NCI-H510A (cell line): Measurements from ENCODE around the gene DNAJC5G.
"Not testable (repeated sequence)": the region's sequence is repeated elsewhere in the genome, so short reads cannot be mapped to it uniquely, and the experiment has no call there.

Experiments
- DNase-seq: peaks from one replicate; lab custom pipeline; 2025; lab: John Stamatoyannopoulos, UW

The DNAJC5G gene

GRCh38 chr2:27281855-27282559 lies 6.8 kb downstream of the DNAJC5G start, which contains the start of gene TRIM54:
Gene TRIM54, plus strand, starts transcription at chr2:27282429. Its CDS starts 303 bp downstream, at chr2:27282732.
- no peak for DNase-seq

DNA sequence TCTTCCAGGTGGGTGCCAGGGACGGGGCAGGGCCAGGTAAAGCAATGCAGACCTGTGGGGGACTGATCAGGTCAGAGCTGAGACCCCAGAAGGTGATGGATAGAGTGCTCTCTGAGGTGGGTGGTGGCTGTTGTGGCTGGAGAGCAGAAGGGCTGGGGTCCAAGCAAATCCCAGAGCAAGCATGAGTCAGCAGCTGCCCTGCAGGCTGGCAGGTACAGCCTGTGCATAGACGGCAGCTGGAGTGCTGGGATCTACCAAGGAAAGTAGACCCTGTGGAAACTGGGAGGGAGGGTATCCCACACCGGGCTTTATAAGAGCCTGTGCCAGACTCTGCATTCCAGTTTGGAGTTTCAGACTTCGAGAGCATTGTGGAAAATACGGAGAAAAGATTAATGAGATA lies 7.7 kb downstream of the DNAJC5G start:
- DNase-seq, result no peak

GRCh38 chr2:27284996-27285395 lies 9.8 kb downstream of the DNAJC5G start:
- DNase-seq, result no peak

- no peak for DNase-seq
These were observed 10.2 kb downstream of the DNAJC5G start for GRCh38 chr2:27285481-27285880.

DNA sequence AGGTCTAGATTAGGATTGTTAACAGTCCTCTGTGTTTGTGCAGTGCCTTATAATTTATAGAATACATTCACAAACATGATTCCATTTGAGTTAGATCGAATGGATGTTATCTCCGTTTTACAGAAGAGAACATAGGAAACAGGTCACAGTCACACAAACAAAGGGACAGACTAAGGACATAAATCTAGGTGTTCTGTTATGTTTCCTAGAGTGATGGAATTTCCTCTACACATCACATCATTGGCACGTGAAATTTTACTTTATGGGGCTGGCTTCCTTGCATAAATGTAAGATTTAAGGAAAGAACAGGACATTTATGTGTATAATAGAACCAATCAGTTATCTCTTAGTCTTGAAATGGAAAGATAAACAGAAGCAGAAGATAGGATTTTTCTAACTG lies 13.4 kb downstream of the DNAJC5G start:
- no peak for DNase-seq

DNA sequence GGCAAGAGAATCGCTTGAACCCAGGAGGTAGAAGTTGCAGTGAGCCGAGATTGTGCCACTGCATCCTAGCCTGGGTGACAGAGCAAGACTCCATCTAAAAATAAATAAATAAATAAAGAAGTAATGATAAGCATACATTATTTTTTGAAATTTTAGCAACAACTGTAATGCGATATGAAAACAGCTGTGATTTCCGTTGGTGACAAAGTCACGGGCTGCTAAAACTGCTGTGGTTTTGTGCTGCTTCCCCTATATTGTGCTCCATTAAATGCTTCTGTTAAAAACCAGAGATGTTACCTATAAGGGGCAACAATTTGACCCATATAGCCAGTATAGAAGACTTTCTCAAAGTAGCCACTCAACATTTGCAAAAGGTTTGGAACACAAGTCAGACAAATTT lies 15.3 kb downstream of the DNAJC5G start:
- no peak for DNase-seq

GRCh38 chr2:27291865-27292264 lies 16.6 kb downstream of the DNAJC5G start:
- DNase-seq, result no peak

- DNase-seq, result no peak
These were observed 19.7 kb downstream of the DNAJC5G start for GRCh38 chr2:27294928-27295327.

- no peak for DNase-seq
These were observed 21.2 kb downstream of the DNAJC5G start for GRCh38 chr2:27296481-27296880.

GRCh38 chr2:27297195-27297594 lies 22.0 kb downstream of the DNAJC5G start:
- DNase-seq, result no peak

- DNase-seq, result no peak
These were observed 23.3 kb downstream of the DNAJC5G start for GRCh38 chr2:27298391-27299080.

DNA sequence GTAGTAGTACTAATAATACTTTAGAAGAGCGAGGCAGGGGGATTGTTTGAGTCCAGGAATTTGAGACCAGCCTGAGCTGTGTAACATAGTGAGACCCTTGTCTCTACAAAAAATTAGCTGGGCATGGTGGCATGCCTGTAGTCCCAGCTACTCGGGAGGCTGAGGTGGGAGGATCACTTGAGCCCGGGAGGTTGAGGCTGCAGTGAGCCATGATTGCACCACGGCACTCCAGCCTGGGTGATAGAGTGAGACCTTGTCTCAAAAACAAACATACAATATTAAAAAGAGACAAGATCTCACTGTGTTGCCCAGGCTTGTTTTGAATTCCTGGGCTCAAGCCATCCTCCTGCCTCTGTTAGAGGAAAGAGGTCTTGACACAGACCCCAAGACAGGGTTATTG lies 25.4 kb downstream of the DNAJC5G start:
- DNase-seq, result not testable (repeated sequence)

DNA sequence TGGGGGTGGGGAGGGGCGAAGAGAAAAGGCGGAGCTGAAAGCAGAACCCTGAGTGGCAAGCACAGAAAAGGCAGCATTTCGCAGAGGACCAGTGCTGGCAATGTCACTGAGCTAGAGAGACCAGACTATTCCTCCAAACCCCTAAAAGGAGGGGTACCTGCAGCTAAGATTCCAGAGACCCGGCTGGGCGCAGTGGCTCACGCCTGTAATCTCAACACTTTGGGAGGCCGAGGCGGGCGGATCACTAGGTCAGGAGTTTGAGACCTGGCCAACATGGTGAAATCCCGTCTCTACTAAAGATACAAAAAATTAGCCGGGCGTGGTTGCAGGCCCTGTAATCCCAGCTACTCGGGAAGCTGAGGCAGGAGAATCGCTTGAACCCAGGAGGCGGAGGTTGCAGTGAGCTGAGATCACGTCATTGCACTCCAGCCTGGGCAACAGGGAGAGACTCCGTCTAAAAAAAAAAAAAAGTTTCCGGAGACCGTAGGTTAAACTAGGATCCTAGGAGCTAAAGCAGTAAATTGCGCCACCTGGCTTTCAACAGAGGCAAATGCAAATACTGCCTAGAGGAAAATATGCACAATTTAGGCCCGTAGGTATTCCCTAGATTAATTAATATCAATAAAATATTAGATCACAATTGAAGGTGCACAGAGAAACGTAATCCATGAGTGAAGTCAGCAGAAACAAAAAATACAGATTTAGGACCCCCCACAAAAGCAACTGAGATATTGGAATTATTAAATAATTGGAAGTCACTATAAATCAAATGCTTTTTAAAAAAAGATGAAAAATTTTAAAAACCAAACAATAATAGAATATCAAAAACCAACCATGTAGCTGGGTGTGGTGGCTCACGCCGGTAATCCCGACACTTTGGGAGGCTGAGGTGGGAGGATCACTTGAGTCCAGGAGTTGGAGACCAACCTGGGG lies 28.1 kb downstream of the DNAJC5G start:
- peak; percentile 46 for DNase-seq

- DNase-seq, result no peak
These were observed 29.4 kb downstream of the DNAJC5G start for GRCh38 chr2:27304488-27305240.

DNA sequence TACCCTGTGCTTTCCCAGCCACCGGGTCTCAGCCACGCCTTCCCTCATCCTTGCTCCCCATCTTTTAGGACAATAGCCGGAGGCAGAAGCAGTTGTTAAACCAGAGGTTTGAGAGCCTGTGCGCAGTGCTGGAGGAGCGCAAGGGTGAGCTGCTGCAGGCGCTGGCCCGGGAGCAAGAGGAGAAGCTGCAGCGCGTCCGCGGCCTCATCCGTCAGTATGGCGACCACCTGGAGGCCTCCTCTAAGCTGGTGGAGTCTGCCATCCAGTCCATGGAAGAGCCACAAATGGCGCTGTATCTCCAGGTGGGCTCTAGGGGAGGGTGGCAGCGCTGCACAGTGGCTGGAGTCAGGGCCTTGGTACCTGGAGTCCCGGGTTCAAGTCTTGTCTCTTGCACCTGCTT lies 30.3 kb downstream of the DNAJC5G start:
- no peak for DNase-seq

DNA sequence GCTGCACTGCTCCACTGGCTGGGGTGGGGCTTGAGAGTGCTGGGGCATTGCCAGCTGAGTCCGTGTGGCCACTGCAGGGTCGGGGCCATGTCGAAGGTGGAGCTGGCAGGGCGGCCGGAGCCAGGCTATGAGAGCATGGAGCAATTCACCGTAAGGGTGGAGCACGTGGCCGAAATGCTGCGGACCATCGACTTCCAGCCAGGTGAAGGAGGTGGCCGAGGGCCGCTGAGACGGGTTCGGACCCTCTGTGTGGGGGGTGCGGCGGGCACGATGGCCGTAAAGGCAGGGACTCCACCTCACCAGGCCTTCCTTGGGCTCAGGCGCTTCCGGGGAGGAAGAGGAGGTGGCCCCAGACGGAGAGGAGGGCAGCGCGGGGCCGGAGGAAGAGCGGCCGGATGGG lies 30.9 kb downstream of the DNAJC5G start:
- DNase-seq, result no peak

GRCh38 chr2:27306573-27307286 lies 31.5 kb downstream of the DNAJC5G start:
- DNase-seq, result no peak

DNA sequence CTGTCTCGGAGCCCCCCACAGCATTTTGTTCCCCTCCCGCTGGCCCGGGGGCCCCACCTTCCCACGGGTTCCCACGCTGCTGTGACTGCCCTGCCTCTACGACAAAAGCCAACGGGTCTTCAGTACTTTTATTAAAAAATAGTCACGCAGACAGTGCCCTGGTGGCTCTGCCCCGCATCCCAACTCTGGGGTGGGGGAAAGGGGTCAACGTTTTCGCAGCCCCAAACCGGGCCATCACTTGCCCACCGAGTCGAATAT lies 32.0 kb downstream of the DNAJC5G start:
- no peak for DNase-seq

DNA sequence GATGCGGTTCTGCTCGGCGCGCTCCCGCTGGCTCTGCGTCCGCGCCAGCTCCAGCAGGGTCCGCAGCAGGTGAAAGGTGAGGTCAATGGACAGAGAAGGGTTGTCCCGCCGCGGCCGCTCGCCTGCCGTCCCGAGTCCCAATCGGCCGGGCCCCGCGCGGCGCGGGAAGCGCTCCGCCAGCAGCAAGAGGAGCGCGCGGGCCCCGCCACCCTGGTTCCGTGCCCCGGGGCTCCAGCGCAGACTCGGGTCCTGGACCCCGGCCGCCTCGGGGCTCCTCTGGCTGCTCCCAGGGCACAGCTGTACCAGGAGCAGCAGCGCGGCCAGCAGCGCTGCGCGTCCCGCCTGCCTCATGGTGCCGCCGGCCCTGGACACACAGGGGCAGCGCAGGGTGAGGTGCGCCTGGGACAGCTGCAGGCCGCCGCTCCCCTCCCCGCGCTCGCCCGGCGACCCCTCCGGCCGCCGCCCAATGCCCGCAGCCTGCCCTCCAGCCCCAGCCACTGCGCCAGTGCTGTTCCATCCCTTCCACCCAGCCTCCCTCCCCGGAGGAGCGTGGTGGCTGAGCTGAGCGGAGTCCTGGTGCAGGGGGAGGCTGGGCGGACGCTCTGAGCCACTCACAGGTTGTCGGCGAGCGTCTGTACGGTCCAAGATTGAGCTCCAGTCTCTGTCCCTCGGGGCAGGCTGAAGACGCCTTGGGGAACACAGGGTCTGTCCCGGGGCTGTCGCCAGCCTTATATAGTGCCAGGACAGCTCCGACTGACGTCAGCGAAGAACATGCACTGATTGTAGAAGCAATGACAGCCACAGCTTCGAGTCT lies 32.5 kb downstream of the DNAJC5G start:
- DNase-seq, result no peak

GRCh38 chr2:27308359-27308881 lies 33.2 kb downstream of the DNAJC5G start, which contains the start of gene UCN:
Gene UCN, minus strand, starts transcription at chr2:27308445. Its CDS starts 550 bp downstream, at chr2:27307895.
- DNase-seq, result no peak
